Medulla oblongata (tissue), 1 donor: ENCODE measurements around the gene SMIM44.
"Not testable (repeated sequence)": the region's sequence is repeated elsewhere in the genome, so short reads cannot be mapped to it uniquely, and the experiment has no call there.

ENCODE experiments used
- DNase-seq: peaks from one replicate; pipeline ENCODE4 v3.0.0-alpha.2; 2015; ENCODE audit errors: extremely low spot score

Gene SMIM44

DNA sequence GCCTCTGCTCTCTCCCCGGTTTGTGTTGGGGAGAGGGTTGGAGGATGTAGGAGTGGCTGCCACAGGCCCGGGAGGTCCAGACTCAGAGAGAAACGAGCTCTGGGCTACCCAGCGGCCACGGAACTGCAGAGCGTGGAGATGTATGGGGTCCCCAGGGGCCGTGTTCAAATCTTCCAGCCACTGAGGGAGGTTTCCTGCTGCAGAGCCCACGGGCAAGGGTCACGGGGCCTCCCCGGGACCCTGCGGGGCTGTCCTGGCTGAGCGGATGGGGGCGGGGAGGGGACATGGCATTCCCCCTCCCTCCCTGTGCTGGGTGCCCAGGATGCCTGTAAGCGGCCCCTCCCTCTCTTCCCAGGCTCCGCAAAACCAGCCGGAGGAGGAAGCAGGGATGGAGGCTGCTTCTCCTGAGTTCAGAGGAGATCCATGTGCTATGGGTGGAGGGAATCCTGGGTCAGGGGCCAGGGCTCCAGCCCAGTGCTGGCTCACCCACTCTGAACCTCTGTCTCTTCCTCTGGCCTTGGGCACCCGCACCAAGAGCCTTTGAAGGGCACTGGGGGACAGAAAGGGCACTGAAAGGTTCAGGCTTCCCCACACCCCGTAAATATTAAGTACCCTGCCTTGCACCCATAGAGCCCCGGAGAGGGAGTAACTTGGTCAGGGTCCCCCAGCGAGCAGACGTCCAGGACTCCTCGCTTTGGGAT lies 25.6 kb downstream of the SMIM44 start:
- DNase-seq = no peak

DNA sequence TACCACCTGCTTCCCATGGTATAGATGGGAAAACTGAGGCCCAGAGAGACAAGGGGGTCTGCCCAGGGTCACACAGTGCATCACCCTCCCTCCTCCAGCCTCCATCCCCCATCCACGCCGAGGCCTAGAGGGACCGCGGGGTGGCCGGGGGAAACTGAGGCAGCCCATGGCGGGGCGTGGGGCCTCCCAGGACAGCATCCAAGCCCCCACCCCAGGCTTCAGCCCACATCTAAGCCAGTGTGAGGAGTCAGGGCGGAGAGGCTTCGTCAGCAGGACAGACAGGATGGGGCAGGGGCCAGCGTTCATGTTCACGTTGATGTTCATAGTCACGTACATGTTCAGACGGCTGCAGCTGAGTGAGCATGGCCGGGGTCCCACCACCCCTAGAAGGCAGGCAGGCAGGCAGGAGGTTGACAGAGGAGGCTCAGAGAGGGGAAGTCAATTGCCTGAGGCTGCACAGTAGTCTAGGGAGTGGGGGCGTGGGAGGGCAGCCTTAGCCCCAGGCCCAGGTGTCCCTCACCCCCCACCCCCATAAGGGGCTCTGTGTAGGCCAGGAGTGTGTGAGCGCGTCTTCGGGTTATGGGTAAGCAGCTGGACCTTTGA lies 26.2 kb downstream of the SMIM44 start:
- DNase-seq = no peak

DNA sequence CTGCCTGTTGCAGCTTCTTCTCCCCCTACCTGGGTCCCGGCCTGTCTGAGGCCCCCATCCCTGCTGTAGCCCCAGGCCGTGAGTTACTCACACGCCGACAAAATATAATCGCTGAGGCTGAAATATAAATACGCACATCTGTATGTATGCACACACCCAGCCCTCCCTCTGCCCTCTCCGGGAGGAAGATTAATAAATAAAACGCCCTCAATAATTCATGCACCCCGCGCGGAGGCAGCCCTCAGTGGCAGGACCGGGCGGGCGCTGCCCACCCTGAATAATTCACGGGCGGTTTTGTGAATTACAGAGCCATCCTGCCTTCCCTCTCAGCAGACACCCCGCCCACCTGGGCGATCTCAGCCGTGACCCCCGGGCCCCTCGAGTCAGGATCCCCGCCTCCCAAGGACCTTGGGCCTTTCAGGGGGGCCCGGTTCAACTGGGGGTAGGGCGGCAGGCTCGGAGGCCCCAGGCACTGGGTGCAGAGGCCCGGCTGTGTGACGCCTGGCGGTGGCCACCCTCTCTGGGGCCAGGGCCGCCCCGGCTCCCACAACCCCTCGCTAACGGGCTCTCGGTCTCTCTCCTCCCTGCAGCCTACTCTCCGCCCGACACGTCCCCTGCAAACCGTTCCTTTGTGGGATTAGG lies 27.2 kb downstream of the SMIM44 start:
- no peak for DNase-seq

DNA sequence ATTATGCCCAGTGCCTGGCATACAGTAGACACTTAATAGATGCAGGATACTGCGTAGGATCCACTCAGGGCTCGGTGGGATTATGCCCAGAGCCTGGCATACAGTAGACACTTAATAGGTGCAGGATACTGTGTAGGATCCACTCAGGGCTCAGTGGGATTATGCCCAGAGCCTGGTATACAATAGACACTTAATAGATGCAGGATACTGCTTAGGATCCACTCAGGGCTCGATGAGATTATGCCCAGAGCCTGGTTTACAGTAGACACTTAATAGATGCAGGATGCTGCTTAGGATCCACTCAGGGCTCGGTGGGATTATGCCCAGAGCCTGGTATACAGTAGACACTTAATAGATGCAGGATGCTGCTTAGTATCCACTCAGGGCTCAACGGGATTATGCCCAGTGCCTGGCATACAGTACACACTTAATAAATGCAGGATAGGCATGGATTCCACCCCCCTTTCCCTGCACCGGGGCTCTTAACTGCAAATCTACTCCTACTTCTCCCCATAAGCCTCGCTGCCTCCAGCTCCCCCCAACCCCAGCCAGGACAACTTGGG lies 27.8 kb downstream of the SMIM44 start:
- DNase-seq = no peak

DNA sequence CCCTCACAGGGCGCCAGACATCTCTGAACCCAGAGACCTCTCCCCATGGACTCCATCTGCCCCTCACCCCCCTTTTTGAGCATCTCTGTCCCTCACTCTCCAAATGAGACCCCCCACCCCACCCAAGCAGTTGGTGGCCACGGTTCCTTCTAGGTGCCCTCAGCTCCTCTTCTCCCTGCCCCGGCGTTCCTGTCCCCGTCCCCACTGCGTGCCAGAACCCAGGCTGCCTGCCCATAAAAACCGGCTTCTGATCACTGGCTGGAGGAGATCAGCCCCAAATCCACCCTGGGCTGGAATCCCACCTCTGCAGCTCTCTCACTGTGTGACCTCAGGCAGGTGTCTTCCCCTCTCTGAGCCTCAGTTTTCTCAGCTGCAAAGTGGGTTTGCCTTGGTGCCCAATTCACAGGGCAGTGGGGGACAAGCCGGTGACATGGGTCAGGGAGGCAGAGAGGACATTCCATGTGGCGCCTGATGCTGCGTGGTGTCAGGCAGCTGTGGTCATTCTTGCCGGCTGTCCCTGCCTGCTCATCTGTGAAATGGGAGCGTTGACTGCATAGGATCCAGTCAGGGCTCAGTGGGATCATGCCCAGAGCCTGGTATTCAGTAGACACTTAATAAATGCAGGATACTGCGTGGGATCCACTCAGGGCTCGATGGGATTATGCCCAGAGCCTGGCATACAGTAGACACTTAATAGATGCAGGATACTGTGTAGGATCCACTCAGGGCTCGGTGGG lies 28.4 kb downstream of the SMIM44 start:
- DNase-seq = no peak

- no peak for DNase-seq
Observed at GRCh38 chr19:3453840-3454239, 29.4 kb downstream of the SMIM44 start.

- DNase-seq = not testable (repeated sequence)
Observed at GRCh38 chr19:3452942-3453214, 30.4 kb downstream of the SMIM44 start.

- no peak for DNase-seq
Observed at GRCh38 chr19:3452171-3452941, 30.9 kb downstream of the SMIM44 start.

DNA sequence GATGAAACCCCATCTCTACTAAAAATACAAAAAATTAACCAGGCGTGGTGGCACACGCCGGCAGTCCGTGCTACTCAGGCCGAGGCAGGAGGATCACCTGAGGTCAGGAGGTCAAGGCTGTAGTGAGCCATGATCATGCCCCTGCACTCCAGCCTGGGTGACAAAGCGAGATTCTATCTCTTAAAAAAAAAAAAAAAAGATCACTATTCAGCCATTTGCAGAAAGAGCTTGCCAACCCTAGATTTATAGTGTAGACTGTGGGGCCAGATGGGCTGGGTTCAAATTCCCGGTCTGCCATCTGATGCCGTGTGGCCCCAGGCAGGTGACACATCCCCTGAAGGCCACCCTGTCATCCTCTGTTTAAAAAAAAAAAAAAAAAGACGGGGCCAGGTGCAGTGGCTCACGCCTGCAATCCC lies 31.8 kb downstream of the SMIM44 start:
- DNase-seq = no peak

DNA sequence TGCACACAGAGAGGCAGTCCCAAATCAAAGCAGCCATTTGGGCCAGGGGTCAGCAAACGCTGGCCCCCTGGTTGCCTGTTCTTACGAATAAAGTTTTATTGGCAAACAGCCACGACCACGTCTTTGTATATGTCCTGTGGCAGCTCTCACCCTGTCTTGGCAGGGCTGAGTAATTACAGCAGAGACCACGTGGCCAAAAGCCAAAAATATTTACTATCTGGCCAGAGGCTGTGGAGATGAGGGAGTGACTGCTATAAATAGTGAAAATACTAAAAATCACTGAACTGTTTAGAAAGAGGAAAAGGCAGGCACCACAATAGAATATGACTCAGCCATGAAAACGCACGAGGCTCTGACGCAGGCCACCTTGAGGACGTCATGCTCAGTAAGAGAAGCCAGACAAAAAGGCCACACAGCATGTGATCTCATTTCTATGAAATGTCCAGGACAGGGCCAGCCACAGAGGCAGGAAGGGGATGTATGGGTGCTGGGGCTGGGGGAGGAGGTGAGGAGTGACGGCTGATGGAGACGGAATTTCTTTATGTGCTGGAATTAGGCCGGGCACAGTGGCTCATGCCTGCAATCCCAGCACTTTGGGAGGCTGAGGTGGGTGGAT lies 32.3 kb downstream of the SMIM44 start:
- peak; percentile 52 for DNase-seq

GRCh38 chr19:3448616-3449334 lies 34.5 kb downstream of the SMIM44 start:
- DNase-seq = no peak

GRCh38 chr19:3446657-3447056 lies 36.6 kb downstream of the SMIM44 start:
- not testable (repeated sequence) for DNase-seq

DNA sequence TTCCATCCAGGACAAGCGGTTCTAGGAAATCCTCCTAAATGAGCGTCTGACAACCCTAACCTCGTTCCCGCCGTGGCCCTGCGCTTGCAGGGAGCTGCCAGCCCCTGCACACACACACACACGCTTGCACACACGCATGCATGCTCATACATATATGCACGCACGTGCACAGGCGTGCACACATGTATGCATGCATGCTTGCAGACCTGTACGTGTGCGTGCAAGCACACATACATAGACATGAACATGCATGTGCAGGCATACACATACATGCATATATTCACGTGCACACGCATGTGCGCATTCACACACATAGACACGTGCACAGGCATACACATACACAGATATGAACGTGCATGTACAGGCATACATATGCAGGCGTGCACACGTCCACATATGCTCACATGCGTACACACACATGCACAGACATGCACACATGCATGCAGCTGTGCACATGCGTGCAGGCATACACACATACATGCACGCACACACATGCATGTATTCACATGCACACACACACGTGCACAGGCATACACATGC lies 38.5 kb downstream of the SMIM44 start:
- DNase-seq = no peak

- DNase-seq = no peak
Observed at GRCh38 chr19:3443840-3444694, 39.2 kb downstream of the SMIM44 start.

DNA sequence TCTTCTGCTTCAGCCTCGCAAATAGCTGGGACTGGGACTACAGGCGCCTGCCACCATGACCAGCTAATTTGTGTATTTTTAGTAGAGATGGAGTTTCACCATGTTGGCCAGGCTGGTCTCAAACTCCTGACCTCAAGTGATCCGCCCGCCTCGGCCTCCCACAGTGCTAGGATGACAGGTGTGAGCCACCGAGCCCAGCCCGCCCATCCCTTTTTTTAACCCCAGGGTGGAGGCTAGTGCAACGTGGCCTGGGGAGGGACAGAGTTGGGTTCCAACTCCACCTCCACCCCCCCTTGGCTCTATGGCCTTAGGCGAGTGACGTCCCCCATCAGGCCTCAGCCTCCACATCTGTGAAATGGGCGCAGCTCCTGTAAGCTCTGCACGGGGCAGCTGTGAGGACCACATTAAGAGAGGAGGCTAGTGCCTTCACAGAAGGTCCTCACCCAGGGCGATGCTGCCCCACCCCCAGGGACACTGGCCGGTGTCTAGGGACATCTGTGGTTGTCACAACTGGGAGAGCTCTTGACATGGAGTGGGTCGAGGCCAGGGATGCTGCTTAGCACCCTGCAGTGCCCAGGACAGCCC lies 40.7 kb downstream of the SMIM44 start:
- DNase-seq = no peak

GRCh38 chr19:3441986-3442329 lies 41.3 kb downstream of the SMIM44 start:
- no peak for DNase-seq

GRCh38 chr19:3441089-3441985 lies 41.9 kb downstream of the SMIM44 start:
- DNase-seq = no peak

- no peak for DNase-seq
Observed at GRCh38 chr19:3440082-3440481, 43.2 kb downstream of the SMIM44 start.
